GM19328 (cell line): Measurements from ENCODE around the gene HAP1.

Source experiments
- ATAC-seq: cut with Tn5 transposase; IDR thresholded peaks from one replicate; pipeline ENCODE4 v1.9.1; 2021; ENCODE audit warnings: mild to moderate bottlenecking, moderate library complexity; ENCODE audit not compliant: unreplicated experiment

HAP1 gene

DNA sequence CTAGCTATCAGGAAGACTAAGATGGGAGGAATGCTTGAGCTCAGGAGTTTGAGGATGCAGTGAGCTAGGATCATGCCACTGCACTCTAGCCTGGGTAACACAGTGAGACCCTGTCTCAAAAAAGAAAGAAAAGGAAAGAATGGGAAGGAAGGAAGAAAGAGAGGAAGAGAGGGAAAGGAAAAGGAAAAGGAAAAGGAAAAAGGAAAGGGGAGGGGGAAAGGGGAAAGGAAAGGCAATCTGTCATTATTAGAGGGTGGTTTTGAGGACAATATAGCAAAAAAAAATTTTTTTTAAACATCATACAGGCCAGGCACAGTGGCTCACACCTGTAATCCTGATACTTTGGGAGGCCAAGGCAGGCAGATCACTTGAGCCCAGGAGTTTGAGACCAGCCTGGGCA is 31.7 kb upstream of the HAP1 start:
- no peak for ATAC-seq

DNA sequence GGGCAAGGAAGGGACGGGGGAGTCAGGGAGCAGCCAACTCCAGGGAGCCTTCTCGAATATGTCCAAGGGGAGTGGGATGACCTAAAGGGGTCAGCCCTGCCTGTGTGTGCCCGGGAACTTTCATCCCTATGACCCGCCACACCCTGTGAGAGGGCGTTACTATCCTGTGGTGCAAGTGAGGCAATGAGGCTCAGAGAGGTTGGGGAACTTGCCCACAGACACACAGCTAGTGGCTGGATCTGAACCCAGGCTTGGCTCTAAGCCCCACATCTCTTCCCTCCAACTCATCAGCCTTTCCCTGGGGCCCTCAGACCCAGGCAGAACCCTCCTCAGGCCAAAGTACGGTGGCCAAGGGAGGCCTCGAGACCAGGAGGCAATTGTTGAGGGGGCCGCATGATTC is 28.9 kb upstream of the HAP1 start:
- ATAC-seq = no peak

DNA sequence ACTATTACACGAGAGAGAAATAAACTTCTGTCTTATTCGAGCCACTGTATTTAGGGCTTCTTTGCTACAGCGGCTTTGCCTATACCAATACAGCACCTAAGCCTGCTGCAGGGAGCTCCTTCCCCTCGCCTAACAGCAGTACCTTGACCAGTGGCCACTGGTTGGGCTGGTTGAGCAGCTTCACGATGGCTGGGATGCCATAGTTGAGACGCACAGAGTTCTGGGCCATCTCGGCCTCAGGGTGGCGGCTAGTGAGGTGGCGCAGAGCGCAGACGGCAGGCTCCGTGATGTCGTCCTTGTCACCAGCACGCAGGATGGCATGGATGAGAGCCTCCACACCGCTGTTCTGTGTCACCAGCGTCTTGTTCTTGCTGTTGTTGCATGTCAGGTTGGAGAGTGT is 28.4 kb upstream of the HAP1 start:
- ATAC-seq = no peak

DNA sequence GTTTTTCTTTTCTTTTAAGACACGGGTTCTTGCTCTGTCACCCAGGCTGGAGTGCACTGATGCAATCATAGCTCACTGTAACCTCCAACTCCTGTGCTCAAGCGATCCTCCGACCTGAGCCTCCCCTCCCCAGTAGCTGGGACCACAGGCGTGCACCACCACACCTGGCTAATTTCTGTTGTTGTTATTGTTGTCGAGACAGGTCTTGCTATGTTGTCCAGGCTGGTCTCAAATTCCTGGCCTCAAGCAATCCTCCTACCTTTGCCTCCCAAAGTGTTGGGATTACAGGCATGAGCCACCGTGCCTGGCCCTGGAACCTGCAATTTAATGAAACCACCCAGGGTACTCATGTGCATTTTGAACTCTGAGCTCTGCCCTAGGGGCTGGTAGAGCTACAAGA is 27.9 kb upstream of the HAP1 start:
- no peak for ATAC-seq

DNA sequence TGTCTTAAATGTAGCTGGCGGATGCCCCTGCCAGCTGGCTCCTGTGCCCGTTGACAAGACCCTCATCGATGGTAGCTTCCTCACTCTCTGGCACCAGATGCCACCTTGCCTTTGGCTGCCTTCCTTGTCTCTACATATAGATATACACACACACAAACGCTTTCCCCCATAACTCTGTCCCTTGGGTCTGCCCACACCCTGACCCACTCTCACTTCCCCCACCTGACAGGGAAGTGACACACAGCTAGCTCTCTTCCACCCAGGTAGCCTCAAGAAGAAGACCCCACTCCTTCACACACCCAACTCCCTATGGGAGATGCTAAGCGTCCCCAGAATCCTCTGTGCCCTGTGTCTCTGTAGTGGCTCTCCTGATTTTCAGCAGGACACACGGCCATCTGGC is 26.4 kb upstream of the HAP1 start:
- no peak for ATAC-seq

DNA sequence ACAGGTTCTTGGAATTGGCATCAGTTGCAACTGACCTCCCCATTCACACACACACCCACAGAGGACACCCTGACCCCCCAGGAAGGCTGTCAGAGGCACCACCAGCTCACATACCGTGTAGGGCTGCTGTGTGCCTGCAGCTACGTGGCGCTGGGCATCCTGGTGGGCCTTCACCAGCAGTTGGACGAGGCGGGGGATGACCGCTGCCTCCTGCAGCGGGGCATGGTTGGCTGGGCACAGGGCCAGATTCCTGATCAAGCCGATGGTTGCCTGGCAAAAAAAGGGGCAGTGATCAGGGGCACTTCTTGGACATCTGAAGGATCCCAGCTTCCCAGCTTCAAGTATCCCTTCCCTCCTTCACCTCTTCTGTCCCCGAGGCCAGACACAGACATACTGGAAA is 24.2 kb upstream of the HAP1 start:
- ATAC-seq = no peak

DNA sequence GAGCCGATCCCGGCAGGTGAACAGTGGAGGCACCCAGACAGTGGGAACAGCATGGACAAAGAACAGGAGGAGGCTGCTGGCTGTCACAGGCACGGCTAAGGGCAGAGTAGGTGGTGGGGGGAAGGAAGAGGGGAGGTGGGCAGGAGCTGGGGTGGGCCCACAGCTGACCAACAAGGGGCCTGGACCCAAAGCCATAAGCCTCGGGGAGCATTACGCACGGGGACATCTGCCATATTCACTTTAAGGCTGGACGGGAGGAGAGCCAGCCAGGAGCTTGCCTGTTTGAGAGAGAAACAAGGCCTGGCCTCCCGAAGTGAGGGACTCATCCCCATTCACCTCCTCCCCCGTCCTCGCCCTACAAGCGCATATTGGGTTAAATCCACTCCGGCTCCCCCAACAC is 19.6 kb upstream of the HAP1 start:
- ATAC-seq = no peak

DNA sequence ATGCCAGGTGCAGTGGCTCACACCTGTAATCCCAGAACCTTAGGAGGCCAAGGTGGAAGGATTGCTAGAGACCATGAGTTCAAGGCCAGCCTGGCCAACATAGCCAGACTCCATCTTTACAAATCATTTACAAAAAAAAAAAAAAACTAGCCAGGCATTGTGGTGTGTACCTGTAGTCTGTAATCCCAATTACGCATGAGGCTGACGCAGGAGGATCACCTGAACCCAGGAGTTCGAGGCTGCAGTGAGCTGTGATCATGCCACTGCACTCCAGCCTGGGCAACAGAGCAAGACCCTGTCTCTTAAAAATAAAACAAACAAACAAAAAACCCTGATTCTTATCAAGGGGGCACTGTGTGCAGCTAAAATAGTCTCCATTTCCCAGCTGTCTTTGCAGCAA is 16.8 kb upstream of the HAP1 start:
- ATAC-seq = no peak

DNA sequence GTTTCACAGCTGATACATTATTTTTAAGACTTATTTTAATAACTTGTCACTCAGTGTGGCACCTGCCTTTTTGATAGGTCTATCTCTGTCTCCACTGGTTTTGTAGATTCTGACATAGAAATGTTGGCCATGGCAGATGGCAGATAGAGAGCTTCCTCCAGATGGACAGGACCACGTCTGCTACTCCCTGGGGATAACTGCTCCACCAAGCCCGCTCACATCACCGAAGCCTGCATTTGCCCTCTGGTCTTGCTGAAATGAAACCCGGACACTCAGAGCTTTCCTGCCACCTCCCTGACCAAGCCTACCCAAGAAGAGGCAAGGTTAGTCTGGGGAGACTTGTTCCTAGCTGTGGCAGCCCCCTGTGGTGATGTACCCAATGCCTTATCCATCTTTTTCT is 16.4 kb upstream of the HAP1 start:
- ATAC-seq = no peak

DNA sequence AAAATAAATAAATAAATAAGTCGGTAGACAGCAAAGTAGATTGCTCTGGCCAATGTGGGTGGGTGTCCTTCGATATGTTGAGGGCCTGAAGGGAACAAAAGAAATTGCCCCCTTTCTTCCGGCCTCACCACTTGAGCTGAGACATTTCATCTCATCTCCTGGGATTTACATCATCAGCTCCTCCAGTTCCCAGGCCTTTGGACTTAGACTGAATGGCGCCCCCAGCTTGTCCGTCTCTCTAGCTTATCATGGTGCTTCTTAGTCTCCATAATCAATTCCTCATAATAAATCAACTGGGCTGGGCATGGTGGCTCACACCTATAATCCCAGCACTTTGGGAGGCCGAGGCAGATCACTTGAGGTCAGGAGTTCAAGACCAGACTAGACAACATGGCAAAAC is 13.8 kb upstream of the HAP1 start:
- ATAC-seq = no peak

DNA sequence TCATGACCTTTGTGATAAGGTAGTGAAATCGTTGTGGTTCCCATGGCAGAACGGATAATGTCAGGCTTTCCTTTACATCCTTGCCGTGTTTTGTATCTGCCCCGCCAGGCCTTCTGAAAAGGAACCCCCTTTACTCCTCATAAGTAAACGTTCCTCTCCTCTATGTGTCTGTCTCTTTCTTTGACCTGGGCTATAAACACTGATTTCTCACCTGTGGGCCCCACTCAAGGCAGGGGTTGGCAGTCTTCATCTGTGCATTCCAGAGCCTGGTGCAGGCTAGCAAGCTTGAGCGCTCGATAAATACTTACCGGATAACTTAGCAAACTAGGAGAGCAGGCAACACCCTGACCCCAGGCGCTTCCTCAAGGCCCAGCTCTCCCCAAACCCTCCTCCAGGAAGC is 7.3 kb upstream of the HAP1 start:
- ATAC-seq = no peak

DNA sequence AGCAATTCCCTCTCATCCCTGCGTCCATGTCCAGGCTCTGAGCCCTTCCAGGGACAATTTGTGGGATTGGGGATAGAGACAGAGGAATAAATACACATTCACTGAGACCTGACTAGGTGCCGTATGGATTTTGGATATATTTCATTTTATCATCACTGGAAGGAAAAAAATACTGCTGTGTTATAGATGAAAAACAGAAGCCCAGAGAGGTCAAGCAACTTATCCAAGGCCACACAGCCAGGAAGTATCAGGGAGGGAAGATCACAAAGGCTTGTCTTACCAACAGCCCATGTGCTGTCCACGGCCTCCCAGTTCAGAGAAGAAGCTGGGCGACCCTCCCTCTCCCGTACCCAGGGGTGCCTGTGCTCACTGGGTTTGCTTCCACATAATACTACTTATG is 6.1 kb upstream of the HAP1 start:
- no peak for ATAC-seq

DNA sequence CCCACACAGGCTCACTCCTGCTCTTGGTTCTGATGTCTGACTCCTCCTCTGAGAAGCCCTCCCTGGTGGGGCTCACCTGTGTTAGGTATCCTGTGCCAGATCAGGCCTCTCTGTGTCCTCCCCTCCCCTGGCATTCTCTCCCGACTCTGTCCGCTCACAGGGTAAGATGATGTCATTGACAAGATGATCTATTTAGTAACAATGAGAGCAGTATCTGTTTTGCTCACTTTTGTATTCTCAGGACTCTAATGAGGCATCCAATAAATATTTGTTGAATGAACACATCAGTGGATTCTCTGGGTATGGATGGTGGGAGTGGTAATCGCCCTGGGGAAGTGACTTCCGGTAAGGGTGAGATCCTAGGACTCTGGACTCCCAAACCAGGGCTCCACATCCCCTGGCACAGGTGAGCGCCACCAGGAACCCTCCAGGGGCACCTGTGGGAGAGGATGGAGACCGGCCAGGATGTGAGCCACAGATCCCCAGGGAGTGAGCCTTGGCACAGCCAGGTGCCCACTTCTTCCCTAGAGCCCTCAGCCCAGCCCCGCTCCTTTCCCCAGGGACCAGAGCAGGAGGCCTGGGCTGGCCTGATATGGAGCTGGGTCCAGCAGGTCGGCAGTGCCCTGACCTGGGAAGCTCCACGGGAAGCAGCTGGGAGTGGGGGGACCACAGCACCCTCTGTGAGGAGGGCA is 5.4 kb upstream of the HAP1 start:
- ATAC-seq = no peak

DNA sequence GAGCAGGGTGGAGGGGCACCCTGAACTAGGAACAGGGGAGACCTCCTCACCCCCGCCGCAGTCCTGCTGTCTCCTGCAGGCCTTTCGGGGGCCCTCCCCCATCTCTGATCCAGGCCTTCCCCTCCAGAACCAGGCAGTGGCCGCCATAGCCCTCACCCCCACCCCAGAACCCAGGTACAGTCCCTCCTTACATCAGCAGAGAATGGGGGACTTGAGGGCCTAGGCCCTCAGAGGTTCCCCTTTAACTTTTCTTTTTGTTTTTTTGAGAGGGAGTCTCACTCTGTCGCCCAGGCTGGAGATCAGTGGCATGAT is 4.3 kb upstream of the HAP1 start:
- ATAC-seq = no peak

DNA sequence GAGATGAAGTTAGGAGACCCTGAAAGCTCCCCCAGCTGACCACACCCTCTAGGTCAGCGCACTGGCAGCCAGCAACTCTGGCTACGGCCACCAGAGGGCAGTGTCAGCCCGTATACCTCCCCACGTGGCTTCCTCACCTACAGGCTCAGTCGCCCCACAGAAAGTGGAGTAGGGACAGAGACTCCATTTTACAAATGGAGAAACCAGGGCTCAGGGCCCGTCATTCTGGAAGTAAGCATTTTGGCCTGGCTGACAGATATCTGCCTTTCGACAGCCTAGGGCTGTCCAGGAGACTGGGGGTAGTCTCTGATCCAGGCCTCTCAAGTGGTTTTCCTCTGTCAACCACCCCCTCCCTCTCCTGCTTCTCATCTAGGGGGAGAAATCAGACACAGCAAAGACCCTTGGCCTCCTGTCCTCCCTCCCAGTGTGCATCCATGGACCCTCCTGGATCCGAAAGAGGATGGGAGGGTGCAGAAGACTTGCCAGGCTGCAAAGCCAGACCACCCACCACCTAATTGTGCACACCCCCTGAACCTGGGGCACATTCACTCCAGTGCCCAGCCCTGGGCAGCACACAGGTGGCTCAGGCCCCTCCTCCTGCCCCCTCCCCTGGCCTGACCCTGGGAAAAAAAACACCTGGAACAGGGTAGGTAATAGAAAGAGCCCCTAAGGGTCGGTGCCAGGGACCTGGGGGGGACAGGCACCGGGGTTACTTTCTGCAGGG is 3.8 kb upstream of the HAP1 start:
- ATAC-seq = no peak

DNA sequence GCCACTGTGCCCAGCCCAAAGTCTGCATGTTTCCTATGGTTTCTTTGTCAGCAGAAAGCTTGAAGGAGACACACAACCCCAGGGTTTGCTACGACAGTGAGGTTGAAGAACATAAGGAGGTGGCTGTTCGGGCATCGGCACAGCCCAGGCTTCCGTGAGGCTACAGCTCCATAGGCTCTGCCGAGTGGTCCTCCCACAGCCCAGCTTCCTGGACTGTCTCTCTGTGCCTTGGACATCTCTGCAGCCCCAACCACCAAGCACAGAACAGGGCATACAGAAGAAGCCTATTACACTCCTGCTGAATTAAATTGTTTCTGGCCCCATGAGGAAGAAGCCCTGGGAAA is 3.2 kb upstream of the HAP1 start:
- ATAC-seq = no peak

DNA sequence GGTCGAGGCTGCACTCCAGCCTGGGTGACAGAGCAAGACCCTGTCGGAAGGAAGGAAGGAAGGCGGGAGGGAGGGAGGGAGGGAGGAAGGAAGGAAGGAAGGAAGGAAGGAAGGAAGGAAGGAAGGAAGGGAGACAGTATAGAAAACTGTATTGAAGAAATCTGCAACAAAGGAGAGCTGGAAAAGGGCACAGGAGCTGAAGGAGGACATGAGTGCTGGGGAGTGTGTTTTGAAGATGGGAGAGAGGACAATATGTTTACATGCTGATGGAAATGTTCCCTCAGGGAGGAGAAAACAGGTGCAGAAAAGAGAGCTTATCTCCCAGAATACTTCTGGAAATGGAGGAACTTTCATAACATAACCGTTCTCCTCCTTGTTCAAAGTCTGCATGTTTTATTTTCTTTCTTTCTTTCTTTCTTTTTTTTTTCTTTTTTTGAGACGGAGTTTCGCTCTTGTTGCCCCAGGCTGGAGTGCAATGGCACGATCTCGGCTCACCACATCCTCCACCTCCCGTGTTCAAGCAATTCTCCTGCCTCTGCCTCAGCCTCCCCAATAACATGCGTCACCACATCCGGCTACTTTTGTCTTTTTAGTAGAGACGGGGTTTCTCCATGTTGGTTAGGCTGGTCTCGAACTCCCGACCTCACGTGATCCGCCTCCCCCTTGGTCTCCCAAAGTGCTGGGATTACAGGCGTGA is 2.7 kb upstream of the HAP1 start:
- ATAC-seq = no peak

DNA sequence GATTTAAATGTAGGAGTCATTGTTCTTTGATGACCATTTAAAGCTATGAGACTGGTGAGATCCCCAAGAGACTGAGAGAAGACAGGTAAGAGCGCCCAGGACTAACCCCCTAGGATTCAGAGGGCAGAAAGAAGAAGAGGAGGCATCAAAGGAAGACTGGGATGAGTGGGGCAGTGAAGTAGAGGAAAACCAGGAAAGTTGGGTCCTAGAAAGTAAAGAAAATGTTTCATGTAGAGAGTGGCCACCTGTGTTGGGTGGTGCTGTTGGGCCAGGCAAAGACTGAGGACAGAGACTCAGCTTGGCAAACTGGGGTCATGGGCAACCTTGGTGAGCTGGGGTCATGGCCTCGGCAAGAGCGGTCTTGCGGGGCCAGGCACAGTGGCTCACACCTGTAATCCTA is 1.3 kb upstream of the HAP1 start:
- ATAC-seq = no peak

DNA sequence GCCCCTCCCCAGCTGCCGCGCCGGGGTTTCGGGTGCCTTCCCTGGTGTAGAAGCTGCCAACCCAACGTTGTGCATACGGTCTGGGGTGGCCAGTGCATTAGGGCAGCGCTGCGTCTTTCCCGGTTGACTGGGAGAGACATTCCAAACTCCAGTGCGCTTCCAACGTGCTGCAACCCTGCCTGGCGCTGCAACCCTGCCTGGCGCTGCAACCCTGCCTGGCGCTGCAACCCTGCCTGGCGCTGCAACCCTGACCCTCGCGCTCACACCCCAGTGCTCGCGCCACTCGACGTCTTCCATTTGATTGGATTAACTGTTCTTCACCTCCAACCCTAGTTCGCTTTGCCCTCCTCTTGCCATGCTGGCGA is 488 bp upstream of the HAP1 start:
- ATAC-seq = no peak

DNA sequence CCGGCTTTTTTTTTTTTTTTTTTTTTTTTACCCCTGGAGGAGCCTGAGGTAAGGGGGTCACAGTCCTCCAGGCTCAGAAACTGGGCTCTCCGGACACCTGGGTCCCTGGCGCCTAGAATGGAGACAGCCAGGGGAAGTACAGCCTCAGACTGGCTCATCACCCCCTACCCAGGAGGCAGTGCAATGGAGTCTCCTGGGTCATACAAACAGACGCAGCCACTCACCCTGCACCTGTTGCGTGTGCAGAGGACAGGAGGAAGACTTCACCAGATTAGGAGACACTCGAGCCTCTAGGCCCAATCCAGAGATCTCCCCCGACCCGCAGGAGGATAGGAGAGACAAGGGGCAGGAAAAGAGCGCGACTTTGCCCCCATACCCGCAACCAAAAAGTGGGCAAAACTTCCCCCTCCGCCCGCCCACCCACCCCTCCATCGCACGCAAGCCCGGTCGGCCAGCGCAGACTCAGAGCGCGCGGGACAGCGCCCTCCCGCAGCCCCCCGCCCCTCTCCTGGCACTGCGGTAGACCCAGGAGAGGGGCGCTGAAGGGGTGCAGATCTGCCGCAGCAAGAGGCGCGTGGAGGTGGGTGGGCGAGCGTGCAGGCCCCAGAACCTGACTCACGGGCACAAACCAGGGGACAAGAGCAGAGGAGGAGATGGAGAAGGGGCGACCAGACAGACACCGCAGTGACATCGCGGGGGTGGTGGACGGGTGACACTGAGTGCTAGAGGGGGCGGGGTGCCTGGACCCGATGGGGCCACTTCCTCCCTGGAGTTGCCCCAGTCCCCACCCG is 900 bp downstream of the HAP1 start:
- ATAC-seq = no peak

DNA sequence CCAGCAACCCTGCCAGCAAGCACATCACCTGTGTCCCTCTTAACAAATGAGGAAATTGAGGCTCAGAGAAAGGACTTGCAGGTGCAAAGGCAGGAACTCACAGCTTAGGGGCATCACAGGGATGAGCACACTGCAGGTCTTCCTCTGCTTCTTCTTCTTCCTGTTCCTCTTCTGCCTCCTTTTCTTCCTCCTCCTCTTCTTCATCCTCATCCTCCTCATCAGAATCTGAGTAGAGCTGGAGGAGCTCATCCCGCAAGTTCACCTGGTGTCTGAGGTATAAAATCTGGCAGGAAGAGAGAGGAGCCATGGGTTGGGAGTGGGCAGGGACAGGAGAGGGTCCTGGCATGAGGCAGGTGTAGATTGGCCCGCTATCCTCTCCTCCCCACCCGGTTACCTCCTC is 2.6 kb downstream of the HAP1 start:
- no peak for ATAC-seq

DNA sequence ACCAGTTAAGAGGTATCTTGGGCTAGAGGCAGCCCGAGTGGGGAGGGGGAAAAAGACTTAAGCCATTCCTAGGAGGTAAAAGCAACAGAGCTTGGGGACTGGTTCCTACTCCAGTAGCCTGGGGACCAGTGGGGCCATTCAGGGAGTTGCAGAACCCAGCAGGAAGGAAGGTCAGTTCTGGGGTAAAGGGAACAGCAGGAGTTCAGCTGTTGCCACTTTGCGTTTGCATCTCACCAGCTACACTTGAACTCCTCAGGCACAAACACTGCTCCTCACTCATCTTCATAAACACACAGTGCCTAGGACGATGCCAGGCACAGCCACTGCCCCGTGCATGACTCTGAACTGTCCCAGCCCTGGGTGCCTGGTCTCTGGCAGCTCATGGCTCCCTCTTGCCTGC is 4.0 kb downstream of the HAP1 start:
- ATAC-seq = no peak
